22Rv1 (cell line): ENCODE data around the gene THADA.

Experiments
- CTCF ChIP-seq: fragments of 450-650 bp; IDR thresholded peaks from 2 replicates; pipeline ENCODE4 v1.5.1; 2017; ENCODE audit warnings: mild to moderate bottlenecking
- ZFX ChIP-seq: fragments of 450-650 bp; IDR thresholded peaks from 2 replicates; pipeline ENCODE4 v1.6.1; 2017; ENCODE audit warnings: antibody characterized with exemption, borderline replicate concordance

- TF ChIP-seq CTCF (no peak), ZFX (no peak)
Measured at GRCh38 chr2:43406651-43407279, 189.1 kb downstream of the THADA start.
